GM18520 (cell line): ENCODE measurements around the gene RNF220.
"Not testable (repeated sequence)": the region's sequence is repeated elsewhere in the genome, so short reads cannot be mapped to it uniquely, and the experiment has no call there.

Source experiments
- ATAC-seq: cut with Tn5 transposase; IDR thresholded peaks from one replicate; pipeline ENCODE4 v1.9.1; 2021; ENCODE audit not compliant: unreplicated experiment

The RNF220 gene

GRCh38 chr1:44546403-44547053 lies 141.5 kb downstream of the RNF220 start:
- ATAC-seq: no peak

- no peak for ATAC-seq
Measured at GRCh38 chr1:44547361-44547760, 142.3 kb downstream of the RNF220 start.

- ATAC-seq: no peak
Measured at GRCh38 chr1:44547837-44548236, 142.8 kb downstream of the RNF220 start.

- ATAC-seq: no peak
Measured at GRCh38 chr1:44549510-44549909, 144.5 kb downstream of the RNF220 start.

- no peak for ATAC-seq
Measured at GRCh38 chr1:44553127-44553758, 148.2 kb downstream of the RNF220 start.

GRCh38 chr1:44553771-44554170 lies 148.7 kb downstream of the RNF220 start:
- no peak for ATAC-seq

GRCh38 chr1:44554706-44555105 lies 149.7 kb downstream of the RNF220 start:
- ATAC-seq: no peak

GRCh38 chr1:44557778-44558177 lies 152.7 kb downstream of the RNF220 start:
- no peak for ATAC-seq

GRCh38 chr1:44558883-44559282 lies 153.8 kb downstream of the RNF220 start:
- no peak for ATAC-seq

- ATAC-seq: no peak
Measured at GRCh38 chr1:44559330-44559729, 154.3 kb downstream of the RNF220 start.

- ATAC-seq: no peak
Measured at GRCh38 chr1:44559913-44560312, 154.9 kb downstream of the RNF220 start.

- not testable (repeated sequence) for ATAC-seq
Measured at GRCh38 chr1:44560696-44561095, 155.6 kb downstream of the RNF220 start.

GRCh38 chr1:44565259-44565750 lies 160.2 kb downstream of the RNF220 start:
- no peak for ATAC-seq

- no peak for ATAC-seq
Measured at GRCh38 chr1:44565833-44566232, 160.8 kb downstream of the RNF220 start.

GRCh38 chr1:44566281-44567046 lies 161.4 kb downstream of the RNF220 start:
- ATAC-seq: no peak

GRCh38 chr1:44568128-44568900 lies 163.3 kb downstream of the RNF220 start:
- ATAC-seq: no peak

- ATAC-seq: no peak
Measured at GRCh38 chr1:44569491-44569890, 164.4 kb downstream of the RNF220 start.

- ATAC-seq: no peak
Measured at GRCh38 chr1:44571712-44572571, 166.9 kb downstream of the RNF220 start.

GRCh38 chr1:44572572-44572879 lies 167.5 kb downstream of the RNF220 start:
- ATAC-seq: no peak

GRCh38 chr1:44575396-44575795 lies 170.3 kb downstream of the RNF220 start:
- no peak for ATAC-seq
